ENCODE measurements around the gene YTHDF1. TPM values are rescaled to one million over a fixed set of nuclear protein-coding genes. Genes with fewer than 3 reads are reported as not detected.

Gene YTHDF1
- total and polyA plus RNA-seq, 2 donors (not counting 1 experiment from before 2014, with no cell fraction given), result 25.3 to 40.5 TPM

GRCh38 chr20:63254606-63255384, 38.9 kb upstream of the YTHDF1 start:
- Histone ChIP-seq H3K4me1 (ENCODE audit: control insufficient read depth in 2 of 2, insufficient read depth in 2 of 2, low read length in 2 of 2) (peaks cover 8 to 11% of the 10 kb centered on the region in 2 donors), H3K79me2 (ENCODE audit: control insufficient read depth, insufficient read depth, low read length) (no peaks in the 10 kb centered on the region), H3K27ac (ENCODE audit: low read length in 2 of 2) (no peak overlapping the region), H2AFZ (ENCODE audit: insufficient read depth, low read depth, low read length, poor library complexity, severe bottlenecking) (no peak overlapping the region), H3K4me2 (replicated peaks; ENCODE audit: low read depth, low read length, poor library complexity, severe bottlenecking) (peak overlapping the region; percentile 64), H3K9ac (ENCODE audit: low read length) (no peak overlapping the region), H3K36me3 (replicated peaks in 1 of 2; ENCODE audit: control extremely low read depth in 1 of 2, control insufficient read depth in 1 of 2, extremely low read depth in 1 of 2, insufficient read depth in 2 of 2, low read length in 1 of 2) (no peaks in the 10 kb centered on the region), H4K20me1 (ENCODE audit: control insufficient read depth, insufficient read depth, low read length, poor library complexity, severe bottlenecking) (no peaks in the 10 kb centered on the region), H3K9me3 (ENCODE audit: control extremely low read depth in 1 of 3, control insufficient read depth in 2 of 3, insufficient read depth in 1 of 3, low read length in 2 of 3) (no peaks in the 10 kb centered on the region), H3K27me3 (replicated peaks in 1 of 4; ENCODE audit: control extremely low read depth in 1 of 4, control insufficient read depth in 3 of 4, insufficient read depth in 4 of 4, low read length in 3 of 4) (peaks cover 0 to 43% (median 14%) of the 10 kb centered on the region in 4 experiments), H3K4me3 (ENCODE audit: control extremely low read depth in 1 of 5, extremely low read depth in 1 of 5, insufficient read depth in 1 of 5, low read depth in 2 of 5, low read length in 4 of 5) (no peak overlapping the region)
- ChIA-PET POLR2A (no interaction called here), CTCF (interaction anchor here (0.6 kb wide), 1 partner anchor 32 kb away, joined by 3 read pairs; no protein-coding TSS in a partner anchor)
- H3K4me1 Mint-ChIP-seq, result peaks cover 10% of the 10 kb centered on the region
- 9% methylated on average over 53 of the region's 56 CpGs for WGBS (ENCODE audit: insufficient coverage)
- ATAC-seq (ENCODE audit: low read depth) (no peak), DNase-seq (peak; percentile 24)
- peaks cover 49% of the 10 kb centered on the region for H3K27me3 Mint-ChIP-seq
- intact Hi-C loops (cut with micrococcal nuclease), result no loop called here
- TF ChIP-seq CTCF (IDR thresholded peaks at IDR 0.05) (no peak), EZH2 (IDR thresholded peaks at IDR 0.05; ENCODE audit: borderline replicate concordance, insufficient read depth, low read depth, low read length, poor library complexity, severe bottlenecking) (no peak)
- H3K27ac Mint-ChIP-seq, result no peak overlapping the region
- no peaks in the 10 kb centered on the region for H3K9me3 Mint-ChIP-seq (ENCODE audit: insufficient read depth)
- peak overlapping the region; percentile 55 for H3K4me3 Mint-ChIP-seq

- no peaks in the 10 kb centered on the region for H3K9me3 Mint-ChIP-seq (ENCODE audit: insufficient read depth)
- intact Hi-C loops (cut with micrococcal nuclease), result no loop called here
- 3% methylated on average over 30 of the region's 46 CpGs for WGBS (ENCODE audit: insufficient coverage)
- H3K27ac Mint-ChIP-seq, result no peak within 1 kb of the TSS
- Histone ChIP-seq H3K79me2 (ENCODE audit: control insufficient read depth, insufficient read depth, low read length) (no peaks in the 10 kb centered on the region), H3K4me3 (ENCODE audit: control extremely low read depth in 1 of 5, extremely low read depth in 1 of 5, insufficient read depth in 1 of 5, low read depth in 2 of 5, low read length in 4 of 5) (peak within 1 kb of the TSS in 3 of 5 experiments; percentile 19 to 25 (median 23)), H3K9me3 (ENCODE audit: control extremely low read depth in 1 of 3, control insufficient read depth in 2 of 3, insufficient read depth in 1 of 3, low read length in 2 of 3) (no peaks in the 10 kb centered on the region), H3K36me3 (replicated peaks in 1 of 2; ENCODE audit: control extremely low read depth in 1 of 2, control insufficient read depth in 1 of 2, extremely low read depth in 1 of 2, insufficient read depth in 2 of 2, low read length in 1 of 2) (no peaks in the 10 kb centered on the region), H3K4me1 (ENCODE audit: control insufficient read depth in 2 of 2, insufficient read depth in 2 of 2, low read length in 2 of 2) (peaks cover 8 to 11% of the 10 kb centered on the region in 2 donors), H3K4me2 (replicated peaks; ENCODE audit: low read depth, low read length, poor library complexity, severe bottlenecking) (peak within 1 kb of the TSS; percentile 65), H3K27me3 (replicated peaks in 1 of 4; ENCODE audit: control extremely low read depth in 1 of 4, control insufficient read depth in 3 of 4, insufficient read depth in 4 of 4, low read length in 3 of 4) (peaks cover 0 to 48% (median 14%) of the 10 kb centered on the region in 4 experiments), H4K20me1 (ENCODE audit: control insufficient read depth, insufficient read depth, low read length, poor library complexity, severe bottlenecking) (no peaks in the 10 kb centered on the region), H3K9ac (ENCODE audit: low read length) (peak within 1 kb of the TSS; percentile 29), H2AFZ (ENCODE audit: insufficient read depth, low read depth, low read length, poor library complexity, severe bottlenecking) (peak within 1 kb of the TSS; percentile 22), H3K27ac (ENCODE audit: low read length in 2 of 2) (no peak within 1 kb of the TSS)
- no peak for ATAC-seq (ENCODE audit: low read depth)
- no peak for TF ChIP-seq CTCF (IDR thresholded peaks at IDR 0.05)
- TF ChIP-seq EZH2 (IDR thresholded peaks at IDR 0.05; ENCODE audit: borderline replicate concordance, insufficient read depth, low read depth, low read length, poor library complexity, severe bottlenecking), result no peak
- no peak for DNase-seq
- peaks cover 47% of the 10 kb centered on the region for H3K27me3 Mint-ChIP-seq
- H3K4me1 Mint-ChIP-seq, result peaks cover 10% of the 10 kb centered on the region
- CTCF ChIA-PET, result no interaction called here
- peak within 1 kb of the TSS; percentile 55 for H3K4me3 Mint-ChIP-seq
- POLR2A ChIA-PET, result no interaction called here
Observed at GRCh38 chr20:63254232-63254605, 38.3 kb upstream of the YTHDF1 start, which contains the start of gene NKAIN4. Gene NKAIN4, minus strand, starts transcription at chr20:63254463. Its CDS starts 13 bp downstream, at chr20:63254450.
